Stimulated activated CD8-positive, alpha-beta memory T cell treated with anti-CD3 and anti-CD28 coated beads, Interleukin-2, amount 100 ng/mL, for 1 hour (primary cell): Measurements from ENCODE around the gene MTG1.

Experiments
- DNase-seq, 2 donors: peaks; one replicate each; pipeline ENCODE4 v3.0.0-alpha.2; 2020; ENCODE audit warnings: low read depth in 2 of 2

MTG1 gene

GRCh38 chr10:133394064-133394663, at the start of gene MTG1:
TSS of gene MTG1 (plus strand) at chr10:133394157. CDS start at chr10:133394221, 64 bp downstream.
- peak; percentile 84 to 90 for DNase-seq

GRCh38 chr10:133344236-133344635, 49.7 kb upstream of the MTG1 start:
- DNase-seq, result no peak

DNA sequence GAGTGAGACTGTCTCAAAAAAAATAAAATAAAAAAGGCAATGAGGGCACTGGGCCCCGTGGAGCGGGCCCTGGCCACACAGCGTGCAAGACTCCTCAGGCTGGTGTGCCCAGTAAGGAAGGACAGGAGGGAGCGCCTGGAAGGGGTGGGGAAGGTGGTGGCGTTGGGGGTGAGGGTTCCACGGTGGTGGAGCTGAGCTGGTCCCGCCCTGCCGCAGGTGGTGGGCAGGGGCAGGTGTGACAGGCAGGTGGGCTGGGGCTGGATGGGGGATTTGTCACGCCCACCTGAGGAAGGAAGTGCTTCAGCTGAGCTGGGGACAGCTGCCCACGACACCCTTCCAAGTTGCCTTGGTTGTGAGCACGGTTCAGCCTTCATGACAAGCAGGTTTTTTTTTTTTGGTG, 47.5 kb upstream of the MTG1 start:
- no peak for DNase-seq

DNA sequence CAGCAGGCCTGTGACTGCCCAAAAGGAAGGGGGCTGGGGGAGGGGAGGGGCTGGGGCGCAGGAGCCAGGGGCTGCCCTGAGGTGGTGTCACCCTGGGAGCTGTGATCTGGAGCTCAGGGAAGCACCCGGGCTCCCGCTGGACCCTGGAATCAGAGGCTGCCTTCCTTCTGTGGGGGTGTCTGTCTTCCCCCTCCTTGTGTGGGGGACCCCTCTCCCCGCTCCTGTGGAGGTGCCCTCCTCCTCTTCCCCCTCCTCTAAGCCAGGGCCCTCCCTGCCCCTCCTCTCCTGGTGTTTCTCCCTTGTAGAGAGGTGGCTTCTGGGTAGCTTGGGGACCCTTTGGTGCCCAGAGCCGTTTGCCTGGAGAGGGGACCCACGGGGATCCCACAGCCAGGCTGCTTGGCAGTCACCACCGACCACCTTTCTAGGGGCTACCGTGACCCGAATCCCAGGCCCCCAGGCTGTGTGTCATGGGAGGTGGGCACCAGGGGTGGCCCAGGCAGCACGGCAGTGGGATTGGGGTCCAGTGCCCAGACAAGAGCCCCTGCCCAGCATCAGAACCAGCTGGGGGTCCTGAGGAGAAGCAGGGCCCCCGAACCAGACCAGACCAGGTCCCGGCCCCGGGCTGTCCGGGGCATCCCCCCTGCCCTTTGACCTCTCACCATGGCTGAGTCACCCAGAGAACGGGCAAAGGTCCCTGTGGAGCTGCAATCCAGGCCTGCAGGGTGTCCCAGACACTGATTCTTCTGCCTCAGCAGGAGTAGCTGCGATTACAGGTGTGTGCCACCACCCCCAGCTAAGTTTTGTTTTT, 46.0 kb upstream of the MTG1 start:
- no peak for DNase-seq

GRCh38 chr10:133349160-133349568, 44.8 kb upstream of the MTG1 start:
- DNase-seq, result no peak

DNA sequence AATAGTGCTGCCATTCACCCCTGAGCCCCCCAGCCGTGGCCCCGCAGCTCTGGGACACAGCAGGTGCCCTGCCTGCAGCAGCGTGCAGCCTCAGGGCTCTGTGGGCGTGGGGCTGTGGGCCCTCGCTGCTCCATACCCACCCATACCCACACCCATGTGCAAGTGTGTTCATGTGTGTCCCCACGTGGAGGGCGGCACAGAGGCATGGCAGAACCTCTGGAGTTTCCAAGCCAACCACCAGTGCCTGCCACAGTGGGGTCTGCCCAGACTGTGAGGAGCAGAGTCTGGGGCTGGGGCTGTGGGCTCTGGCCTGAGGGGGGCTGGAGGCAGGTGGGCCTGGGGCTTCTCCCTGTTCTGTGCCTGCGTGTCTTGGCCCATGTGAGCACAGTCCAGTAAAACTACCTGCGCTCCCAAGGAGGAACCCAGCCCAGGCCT, 44.4 kb upstream of the MTG1 start:
- DNase-seq, result no peak

GRCh38 chr10:133350283-133350949, 43.5 kb upstream of the MTG1 start:
- DNase-seq, result no peak

DNA sequence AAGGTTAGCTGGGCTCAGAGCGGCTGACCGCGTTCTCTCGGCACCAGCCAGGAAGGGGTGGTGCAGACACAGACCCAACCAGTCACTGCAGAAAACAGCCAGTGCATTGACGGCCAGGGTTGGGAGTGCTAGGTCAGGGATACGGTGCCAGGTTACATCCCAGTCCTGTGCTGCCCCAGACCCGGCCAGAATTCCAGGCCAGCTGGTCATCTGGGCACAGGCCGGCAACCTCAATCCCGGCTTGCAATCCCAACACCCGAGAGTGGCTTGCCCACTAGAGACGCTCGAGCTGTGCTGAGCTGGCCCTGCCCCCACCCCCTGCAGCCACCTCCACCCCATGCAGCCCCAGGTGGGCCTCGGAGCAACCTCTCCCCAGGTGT, 43.0 kb upstream of the MTG1 start:
- DNase-seq, result no peak

- DNase-seq, result no peak
These were observed 42.3 kb upstream of the MTG1 start for GRCh38 chr10:133351408-133352318.

DNA sequence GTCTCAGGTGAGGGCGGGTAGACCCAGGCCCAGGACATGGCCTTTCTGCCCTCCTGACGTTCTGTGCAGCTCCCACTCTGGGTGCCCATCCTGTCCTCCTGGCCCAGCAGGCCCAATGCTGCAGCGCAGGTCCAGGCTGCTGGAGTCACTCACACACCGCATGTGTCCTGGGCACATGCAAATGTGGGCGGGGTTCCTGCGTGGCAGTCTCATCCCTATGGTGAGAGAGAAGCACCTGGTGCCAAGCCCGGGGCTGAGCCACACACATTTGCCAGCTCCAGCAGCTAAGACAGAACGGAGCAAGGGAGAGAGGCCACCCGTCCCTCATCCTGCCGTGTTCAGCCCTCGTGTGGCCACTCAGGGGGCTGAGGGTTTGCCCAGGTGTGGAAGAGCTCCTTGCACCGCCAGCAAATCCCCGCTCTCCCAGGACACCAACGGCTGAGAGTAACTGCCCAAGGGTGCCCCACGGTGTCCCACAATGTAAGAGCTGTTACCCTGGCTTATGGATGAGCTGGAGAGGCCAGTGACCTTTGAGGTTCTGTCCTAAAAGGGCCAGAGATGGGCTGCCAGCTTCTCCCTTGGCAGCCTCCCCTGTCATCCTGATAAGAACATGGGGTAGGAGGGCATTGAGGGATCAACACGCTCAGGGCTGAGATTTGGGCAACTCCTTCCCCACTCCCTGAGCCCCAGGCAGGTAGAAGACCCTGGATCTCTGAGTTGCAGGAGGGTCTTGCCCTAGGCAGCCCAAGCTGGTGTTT, 40.6 kb upstream of the MTG1 start:
- no peak for DNase-seq

DNA sequence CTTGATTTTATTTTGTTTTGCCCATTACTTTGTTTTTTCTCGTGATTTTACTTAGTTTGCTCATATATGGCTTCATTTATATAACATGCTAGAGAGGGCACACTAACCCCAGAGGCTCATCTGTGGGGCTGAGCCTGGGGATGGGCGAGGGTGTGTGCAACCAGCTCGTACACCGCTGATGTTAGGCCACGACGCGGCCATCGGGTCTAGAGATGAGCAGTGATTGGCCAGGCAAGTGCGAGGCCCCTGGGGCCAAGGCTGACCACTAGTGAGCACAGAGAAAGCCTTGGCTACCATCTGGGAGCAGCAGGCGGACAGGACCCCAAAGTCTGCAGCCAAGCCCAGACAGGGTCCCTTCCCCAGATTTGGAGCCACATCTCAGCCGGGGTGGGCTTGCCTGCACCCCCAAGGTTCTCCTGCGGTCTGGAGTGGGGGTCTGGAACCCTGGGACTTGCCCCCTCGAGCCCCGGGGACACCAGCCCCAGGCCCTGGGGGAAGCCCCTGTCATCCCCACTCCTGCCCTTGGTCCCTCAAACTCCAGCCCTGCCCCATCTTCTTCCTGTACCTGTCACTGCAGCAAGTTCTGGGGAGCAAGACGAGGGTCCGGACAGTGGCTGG, 39.9 kb upstream of the MTG1 start:
- no peak for DNase-seq

- DNase-seq, result no peak
These were observed 39.2 kb upstream of the MTG1 start for GRCh38 chr10:133354672-133355240.

GRCh38 chr10:133355266-133355665, 38.7 kb upstream of the MTG1 start:
- DNase-seq, result no peak

GRCh38 chr10:133355991-133356390, 38.0 kb upstream of the MTG1 start:
- no peak for DNase-seq

GRCh38 chr10:133356549-133357284, 37.2 kb upstream of the MTG1 start:
- no peak for DNase-seq

DNA sequence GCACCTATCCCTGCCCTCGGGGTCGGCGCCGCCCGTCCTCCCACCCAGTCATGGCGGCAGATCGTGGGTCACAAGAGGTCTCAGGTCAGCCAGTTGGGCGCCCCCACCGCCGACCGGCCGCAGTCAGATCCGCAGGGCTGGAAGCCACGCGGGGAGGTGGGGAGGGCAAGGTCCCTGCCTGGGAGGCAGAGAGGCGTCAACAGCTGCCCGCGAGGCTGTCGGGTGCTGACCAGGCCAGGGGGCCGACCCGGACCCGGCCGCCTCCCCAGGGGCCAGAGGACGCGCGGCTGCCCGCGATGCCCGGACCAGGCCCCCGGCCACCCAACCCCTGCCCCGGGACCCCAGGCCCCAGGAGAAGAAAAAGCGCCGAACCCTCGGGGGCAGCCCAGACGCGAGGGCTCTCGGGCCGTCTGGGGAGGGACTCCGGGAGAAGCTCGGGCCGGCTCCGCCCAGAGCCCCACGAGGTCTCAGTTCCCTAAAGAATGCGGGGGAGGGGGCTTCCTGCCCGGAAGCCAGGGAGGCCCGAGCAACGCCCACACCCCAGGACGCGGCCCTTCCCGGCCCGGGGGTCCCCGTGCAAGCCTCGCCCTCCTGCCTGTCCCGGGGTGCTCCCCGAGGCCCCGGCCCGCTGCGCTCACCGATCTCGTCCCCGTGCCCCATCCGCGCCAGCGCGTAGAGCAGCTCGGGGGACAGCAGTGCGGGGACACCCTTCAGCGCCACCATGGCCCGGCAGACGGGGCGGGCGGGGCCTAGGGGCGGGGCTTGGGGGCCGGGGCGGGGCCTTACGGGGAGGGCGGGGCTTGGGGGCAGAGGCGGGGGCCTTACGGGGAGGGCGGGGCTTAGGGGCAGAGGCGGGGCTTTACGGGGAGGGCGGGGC, 36.4 kb upstream of the MTG1 start, which contains the start of gene FUOM:
Gene FUOM, minus strand, starts transcription at position 735 of the 877 bp plus-strand sequence. Its CDS starts 12 bp downstream, at position 723.
- peak in 1 of 2 donors; percentile 51 for DNase-seq

DNA sequence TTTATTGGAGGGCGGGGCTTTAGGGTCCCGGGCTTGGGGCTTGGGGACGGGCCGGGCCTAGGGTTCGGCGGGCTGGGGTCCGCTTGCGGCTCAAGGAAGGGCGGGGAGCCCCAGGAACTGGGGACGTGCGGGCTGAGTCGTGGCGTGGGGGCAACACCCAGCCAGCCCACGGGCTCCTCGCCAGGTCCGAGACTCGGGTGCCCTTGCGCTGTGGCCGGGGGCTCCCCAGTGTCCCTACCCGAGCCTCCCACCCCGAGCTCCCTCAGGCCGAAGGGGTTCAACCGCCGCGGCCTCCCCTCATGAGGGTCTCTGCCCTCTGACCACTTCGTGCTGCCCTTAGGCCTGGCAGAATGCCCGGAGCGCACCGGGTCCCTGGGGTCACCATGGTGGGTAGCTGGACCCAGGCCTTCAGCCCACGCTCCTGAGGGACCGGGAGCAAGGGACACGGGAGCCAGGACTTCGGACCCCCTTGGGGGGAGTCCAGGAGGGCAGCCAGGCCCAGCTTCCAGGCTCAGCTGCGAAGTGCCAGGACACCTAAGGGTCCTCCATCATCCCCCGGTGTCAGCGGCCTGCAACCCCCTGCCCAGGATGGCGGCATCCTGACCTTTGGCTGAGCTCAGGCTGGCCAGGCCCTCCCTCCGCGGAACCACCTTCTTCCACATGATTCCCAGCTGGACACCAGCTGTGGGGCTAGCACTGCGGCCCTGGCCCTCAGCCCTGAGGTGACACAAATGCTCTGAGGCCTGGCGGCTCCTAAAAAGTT, 35.6 kb upstream of the MTG1 start:
- DNase-seq, result no peak

- DNase-seq, result no peak
These were observed 35.0 kb upstream of the MTG1 start for GRCh38 chr10:133358925-133359310.
